Measurements from ENCODE around the gene NRROS. TPM values are rescaled to one million over a fixed set of nuclear protein-coding genes. Genes with fewer than 3 reads are reported as not detected.

The NRROS gene
- total and polyA plus RNA-seq, 2 of the 13 experiments (the other 11 are each of a cell fraction or from before 2014, with no cell fraction given), result not detected

GRCh38 chr3:196596355-196596754 is 43.1 kb upstream of the NRROS start:
- H3K4me2 ChIP-seq (ENCODE audit: low read depth, low read length), result peak overlapping the region; percentile 52; the same call in 1 of the 2 replicates
- H4K20me1 ChIP-seq (ENCODE audit: insufficient read depth, low read length), result no peaks in the 10 kb centered on the region
- WGBS (ENCODE audit: low lambda C conversion rate), result 0% methylated on average over 5 of the region's 5 CpGs
- no peak for DNase-seq (ENCODE audit: low spot score)
- in situ Hi-C loops (cut with HindIII; ENCODE audit: extremely low pct_ligation_motif_present, low pct_unique_long_range_greater_than_20kb) (no loop called here), intact Hi-C loops (cut with micrococcal nuclease; ENCODE audit: unreplicated experiment) (no loop called here)
- no TSS peak for BruUV-seq (replicated peaks)
- CTCF ChIA-PET (ENCODE audit: low intra/inter-chr PET ratio, low total read pairs), result no interaction called here
- peak overlapping the region; percentile 65 for H2AFZ ChIP-seq (ENCODE audit: low read length)
- peak; percentile 63 for ATAC-seq
- H3K9ac ChIP-seq (ENCODE audit: insufficient read depth, low read depth, low read length), result no peak overlapping the region
- no peak overlapping the region for H3K4me3 ChIP-seq (replicated peaks in 1 of 3; ENCODE audit: insufficient read depth in 1 of 3, low read depth in 2 of 3, low read length in 3 of 3)
- H3K27me3 ChIP-seq (ENCODE audit: control insufficient read depth in 1 of 2, insufficient read depth in 2 of 2, low read length in 2 of 2), result peaks cover 2 to 15% of the 10 kb centered on the region in 2 experiments; a peak in 3 of 5 replicates
- no peaks in the 10 kb centered on the region for H3K9me3 ChIP-seq (ENCODE audit: low read length)
- no peaks in the 10 kb centered on the region for H3K36me3 ChIP-seq (replicated peaks in 1 of 2; ENCODE audit: control insufficient read depth in 1 of 2, insufficient read depth in 2 of 2, low read length in 2 of 2)
- TF ChIP-seq ZNF562 (CRISPR knock-in tag; IDR thresholded peaks at IDR 0.05; ENCODE audit: borderline replicate concordance), result no peak
- TF ChIP-seq HOXA5 (CRISPR knock-in tag; IDR thresholded peaks at IDR 0.05), result no peak
- no peak for TF ChIP-seq POLR2AphosphoS2 (IDR thresholded peaks at IDR 0.05; ENCODE audit: low read depth, low read length)
- TF ChIP-seq GZF1 (CRISPR knock-in tag; IDR thresholded peaks at IDR 0.05), result no peak
- no peak for TF ChIP-seq ISX (CRISPR knock-in tag; conservative IDR thresholded peaks at IDR 0.05)
- no peak for TF ChIP-seq RBAK (CRISPR knock-in tag; IDR thresholded peaks at IDR 0.05)
- TF ChIP-seq ZNF883 (CRISPR knock-in tag; IDR thresholded peaks at IDR 0.05; ENCODE audit: not compliant biosample characterization), result no peak
- no peak for TF ChIP-seq SMC3 (IDR thresholded peaks at IDR 0.05; ENCODE audit: low read length)
- TF ChIP-seq RAD51 (IDR thresholded peaks at IDR 0.05; ENCODE audit: borderline replicate concordance), result no peak
- TF ChIP-seq PTBP1 (IDR thresholded peaks at IDR 0.05; ENCODE audit: low read depth, low read length, poor library complexity, severe bottlenecking), result no peak
- no peak for TF ChIP-seq ZSCAN12 (CRISPR knock-in tag; IDR thresholded peaks at IDR 0.05)
- no peak for TF ChIP-seq ZNF138 (CRISPR knock-in tag; IDR thresholded peaks at IDR 0.05; ENCODE audit: low read depth)
- no peak for FAIRE-seq
- H3K27ac ChIP-seq (ENCODE audit: extremely low read length, insufficient read depth, low read length), result no peak overlapping the region
- H3K4me1 ChIP-seq (ENCODE audit: insufficient read depth, low read length), result peaks cover 30% of the 10 kb centered on the region
- H3K79me2 ChIP-seq (ENCODE audit: insufficient read depth, low read length), result no peaks in the 10 kb centered on the region
- POLR2A ChIA-PET, result no interaction called here

All from HepG2 (cell line).